ENCODE data around the gene MRPL49. TPM values are rescaled to one million over a fixed set of nuclear protein-coding genes. Genes with fewer than 3 reads are reported as not detected.
A peak's percentile ranks its signal among the peaks of the same experiment; 100 is the strongest.
"Not testable (repeated sequence)": the region's sequence is repeated elsewhere in the genome, so short reads cannot be mapped to it uniquely, and the experiment has no call there.

The MRPL49 gene
- total RNA-seq, 2 donors from 2014 or later: 26.3 to 33.4 TPM

GRCh38 chr11:65129649-65130441, 7.7 kb downstream of the MRPL49 start:
- DNase-seq (no peak), ATAC-seq (no peak)
- intact Hi-C loops (cut with DNase I): no loop called here

GRCh38 chr11:65130631-65131416, 8.7 kb downstream of the MRPL49 start:
- ATAC-seq (no peak), DNase-seq (no peak)
- intact Hi-C loops (cut with DNase I): no loop called here

GRCh38 chr11:65131417-65131776, 9.3 kb downstream of the MRPL49 start:
- intact Hi-C loops (cut with DNase I): no loop called here

DNA sequence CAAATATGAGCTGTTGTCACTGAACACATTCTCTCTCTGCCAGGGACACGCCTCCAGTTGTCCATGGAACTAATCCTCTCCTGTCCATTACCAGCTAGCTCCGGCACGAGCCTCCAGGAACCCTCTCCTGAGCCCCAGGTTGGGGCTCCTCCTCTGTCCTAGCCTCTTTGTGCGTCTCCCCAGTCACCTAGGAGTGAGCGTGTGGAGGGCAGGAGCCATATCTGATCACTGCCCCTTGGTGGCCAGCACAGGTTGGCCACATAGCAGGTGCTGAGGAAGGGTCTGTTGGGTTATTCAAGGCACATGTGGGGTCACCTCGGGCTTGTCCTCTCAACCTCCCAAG, 9.7 kb downstream of the MRPL49 start:
- ATAC-seq: no peak
- no peak for DNase-seq
- intact Hi-C loops (cut with DNase I): no loop called here

More at GRCh38 chr11:65131417-65131776, 9.3 kb downstream of the MRPL49 start:
- DNase-seq (no peak), ATAC-seq (no peak)

DNA sequence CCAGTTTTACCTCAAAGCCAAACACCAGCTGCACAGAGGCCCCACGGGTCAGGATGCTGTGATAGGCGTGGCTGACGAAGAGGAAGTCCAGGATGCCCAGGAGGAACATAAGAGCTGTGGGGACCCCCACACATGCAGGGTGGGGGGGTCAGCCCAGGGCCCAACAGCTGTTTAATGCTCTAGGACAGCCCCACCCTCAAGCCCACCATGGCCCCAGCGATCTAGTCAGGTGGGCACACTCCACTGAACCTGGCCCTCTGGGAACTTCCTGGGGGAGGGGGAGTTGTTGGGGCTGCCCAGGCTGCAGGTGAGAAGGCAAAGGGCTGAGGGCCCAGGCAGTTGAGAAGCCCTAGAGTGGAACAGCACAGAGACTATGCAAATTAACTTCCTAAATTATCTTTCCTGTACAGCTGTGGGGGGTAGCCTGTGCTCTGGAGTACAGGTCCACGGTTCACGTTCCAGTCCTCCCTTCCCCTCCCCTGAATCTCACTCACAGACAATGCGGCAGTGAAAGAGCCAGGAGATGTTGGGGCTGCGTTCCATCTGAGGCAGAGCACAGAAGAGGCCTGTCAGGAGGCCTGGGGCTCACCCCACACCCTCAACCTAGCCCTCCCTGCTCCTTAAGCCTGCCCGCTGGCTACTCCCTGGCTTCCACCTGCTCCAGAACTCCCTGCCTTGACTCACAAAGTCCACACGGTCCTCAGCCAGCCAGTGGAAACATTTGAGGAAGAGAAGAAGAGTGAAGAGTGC, 10.3 kb downstream of the MRPL49 start:
- ATAC-seq (no peak), DNase-seq (no peak)
- intact Hi-C loops (cut with DNase I): no loop called here

DNA sequence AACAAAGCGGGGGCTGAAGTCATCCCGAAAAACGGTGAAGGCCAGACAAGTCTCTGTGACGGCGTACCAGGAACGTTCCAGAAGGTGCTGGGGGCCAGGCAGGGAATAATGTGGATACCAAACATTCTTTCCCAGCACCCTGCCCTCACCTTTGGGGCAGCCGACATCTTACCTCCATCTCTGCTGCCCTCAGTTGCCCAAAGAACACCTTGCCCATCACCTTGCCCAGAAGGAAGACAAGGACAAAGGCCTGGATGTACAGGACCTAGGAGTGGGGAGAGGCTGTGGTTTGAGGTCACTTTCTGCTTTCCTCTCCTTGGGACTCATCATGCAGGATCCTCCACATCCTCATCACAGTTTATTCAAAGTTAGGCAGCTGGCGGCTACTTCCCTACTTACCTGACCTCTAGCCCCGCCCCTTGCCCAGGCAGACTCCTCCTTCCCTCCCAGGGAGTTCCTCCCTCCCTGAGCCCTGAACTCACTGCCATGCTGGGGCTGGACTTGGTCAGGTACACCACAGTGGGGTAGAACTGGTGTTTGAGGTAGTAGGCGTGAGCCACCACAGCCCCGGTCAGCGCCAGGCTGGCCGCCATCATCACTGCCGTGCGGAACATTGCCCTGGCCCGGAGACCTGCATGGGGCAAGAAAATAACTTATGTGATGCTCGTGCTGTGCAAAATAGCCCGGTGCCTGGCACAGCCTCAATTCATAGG, 11.0 kb downstream of the MRPL49 start:
- ATAC-seq (peak in 1 of 2 donors; percentile 7), DNase-seq (peak; percentile 46)
- intact Hi-C loops (cut with DNase I): no loop called here

- DNase-seq: no peak
- intact Hi-C loops (cut with DNase I): no loop called here
- ATAC-seq: peak; percentile 2 to 40
These were observed 11.6 kb downstream of the MRPL49 start for GRCh38 chr11:65133724-65134123.

DNA sequence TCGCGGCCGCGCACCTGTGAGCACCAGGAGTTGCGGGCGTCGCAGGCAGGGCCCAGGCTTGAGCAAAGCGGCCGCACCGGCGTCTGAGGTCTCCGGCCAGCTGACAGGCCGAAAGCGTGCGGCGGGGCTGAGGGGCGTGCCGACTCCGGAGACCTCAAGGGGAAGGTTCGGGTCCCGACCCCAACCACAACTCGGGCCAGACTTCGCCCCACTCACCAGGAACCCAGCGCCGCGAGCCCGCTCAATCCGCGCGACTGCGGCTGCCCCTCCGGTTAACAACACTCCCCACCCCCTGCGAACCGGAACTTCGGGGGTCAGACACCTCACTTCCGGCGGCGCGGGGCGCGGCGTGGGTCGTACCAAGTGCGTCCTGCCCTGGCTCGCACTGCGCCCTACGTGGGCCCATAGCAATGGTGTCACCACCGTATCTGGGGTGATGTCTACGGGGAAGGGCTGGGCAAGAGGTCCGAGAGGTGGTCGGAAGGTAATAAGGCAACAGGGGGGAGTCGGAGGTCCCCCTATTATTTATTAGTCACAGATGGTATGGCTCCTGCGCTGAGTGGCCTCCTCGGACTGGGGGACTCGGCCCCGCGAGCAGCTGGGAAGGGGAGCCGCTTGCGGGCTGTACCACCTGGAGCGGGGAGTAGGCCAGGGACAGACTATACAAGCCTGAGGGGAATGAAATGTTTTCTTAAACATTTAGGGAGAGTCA, 12.3 kb downstream of the MRPL49 start, which contains the start of gene SYVN1:
Gene SYVN1, minus strand, starts transcription at position 280 of the 712 bp plus-strand sequence. CDS start 918 bp downstream, outside the sequence.
- ATAC-seq: peak; percentile 92 to 95

DNA sequence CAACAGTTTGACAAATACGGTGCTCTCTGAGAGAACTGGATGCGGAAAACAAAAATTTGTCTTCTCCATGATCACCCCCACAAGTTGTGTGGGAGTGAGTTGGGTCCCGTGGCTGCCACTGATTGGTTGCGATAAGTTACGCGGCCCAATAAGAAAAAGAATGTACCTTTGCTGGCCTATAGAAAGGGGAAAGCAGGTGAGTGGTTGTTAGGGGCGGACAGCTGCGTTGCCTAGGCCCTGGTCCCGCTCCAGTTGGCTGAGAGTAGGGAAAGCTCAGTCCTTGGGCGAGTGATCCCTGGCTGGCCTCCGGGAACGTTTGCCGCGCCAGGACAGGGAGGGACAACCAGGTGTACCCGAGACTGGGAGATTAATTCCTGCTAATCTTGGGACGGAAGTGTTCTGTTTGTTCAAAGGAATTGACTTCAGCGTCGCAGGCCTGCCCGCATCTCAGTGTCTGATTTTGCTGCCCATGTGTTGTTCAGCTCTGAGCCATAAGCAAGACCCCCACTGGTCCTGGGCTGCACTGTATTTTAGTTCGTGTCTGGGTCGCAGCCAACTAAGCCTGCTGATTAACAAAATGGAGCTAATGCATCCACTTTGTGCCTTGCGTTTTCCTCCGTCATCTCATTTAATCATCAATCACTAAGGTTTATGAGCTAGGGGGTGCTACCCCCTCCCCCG, 13.0 kb downstream of the MRPL49 start:
- intact Hi-C loops (cut with DNase I): no loop called here
- DNase-seq (peak; percentile 90), ATAC-seq (peak; percentile 84 to 91)

More for the DNA sequence above, 12.3 kb downstream of the MRPL49 start, which contains the start of gene SYVN1:
- peak; percentile 93 for DNase-seq
- intact Hi-C loops (cut with DNase I): no loop called here

DNA sequence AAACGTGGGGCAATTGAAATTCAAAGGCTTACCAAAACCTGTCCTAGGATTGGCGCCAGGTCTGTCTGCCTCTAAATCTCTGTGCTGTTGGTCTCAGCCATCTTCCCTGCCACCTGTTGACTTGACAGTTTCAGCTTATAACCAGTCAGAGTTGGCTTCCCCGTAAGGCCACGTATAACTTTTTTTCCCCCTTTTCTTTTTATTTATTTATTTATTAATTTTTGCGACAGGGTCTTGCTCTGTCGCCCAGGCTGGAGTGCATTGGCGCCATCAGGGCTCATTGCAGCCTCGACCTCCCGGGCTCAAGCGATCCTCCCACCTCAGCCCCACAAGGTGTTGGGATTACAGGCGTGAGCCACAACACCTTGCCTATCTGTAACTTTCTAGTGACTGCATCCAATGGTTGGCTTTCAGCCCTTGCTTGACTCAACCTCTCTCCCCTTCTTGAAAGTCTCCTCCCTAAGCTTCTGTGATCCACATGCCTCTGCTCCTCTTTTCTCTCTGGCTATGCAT, 13.6 kb downstream of the MRPL49 start:
- intact Hi-C loops (cut with DNase I): no loop called here
- DNase-seq: no peak
- ATAC-seq: no peak

DNA sequence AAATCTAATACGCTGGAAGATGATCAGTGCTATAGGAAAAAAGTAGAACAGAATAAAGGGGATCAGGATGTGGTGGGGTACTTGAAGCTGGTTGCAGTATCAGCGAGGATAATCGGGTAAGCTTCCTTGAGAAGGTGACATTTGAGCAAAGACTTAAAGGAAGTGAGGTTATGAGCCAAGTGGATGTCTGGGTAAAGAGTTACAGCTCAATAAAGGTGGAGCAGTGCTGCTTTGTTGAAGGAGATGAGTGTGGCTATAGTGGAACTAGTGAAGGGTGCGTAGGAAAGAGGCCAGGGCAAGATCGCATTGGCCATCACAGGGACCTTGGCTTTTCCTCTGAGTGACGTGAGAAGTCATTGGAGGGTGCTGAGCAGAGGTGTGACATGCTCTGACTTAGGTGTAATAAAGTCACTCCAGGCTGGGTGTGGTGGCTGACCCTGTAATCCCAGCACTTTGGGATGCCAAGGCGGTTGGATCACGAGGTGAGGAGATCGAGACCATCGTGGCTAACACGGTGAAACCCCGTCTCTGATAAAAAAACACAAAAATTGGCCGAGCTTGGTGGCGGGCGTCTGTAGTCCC, 14.5 kb downstream of the MRPL49 start:
- intact Hi-C loops (cut with DNase I): no loop called here

DNA sequence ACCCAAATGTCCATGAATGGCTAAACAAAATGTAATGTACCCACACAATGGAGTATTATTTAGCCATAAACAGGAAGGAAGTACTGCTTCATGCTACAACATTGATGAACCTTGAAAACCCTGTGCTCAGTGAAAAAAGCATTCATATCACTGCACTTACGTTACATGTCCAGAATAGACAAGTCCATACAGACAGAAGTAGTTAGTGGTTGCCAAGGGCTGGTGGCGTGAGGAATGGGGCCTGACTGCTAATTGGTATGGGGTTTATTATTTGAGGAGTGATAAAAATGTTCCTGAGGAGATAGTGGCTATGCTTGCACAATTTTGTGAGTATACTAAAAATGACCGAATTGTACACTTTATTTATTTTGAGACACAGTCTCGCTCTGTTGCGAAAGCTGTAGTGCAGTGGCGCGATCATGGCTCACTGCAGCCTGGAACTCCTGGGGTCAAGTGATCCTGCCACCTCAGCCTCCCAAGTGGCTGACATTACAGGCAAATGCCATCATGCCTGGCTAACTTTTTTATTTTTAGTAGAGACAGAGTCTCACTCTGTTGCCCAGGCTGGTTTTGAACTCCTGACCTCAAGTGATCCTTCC, 19.9 kb downstream of the MRPL49 start:
- no peak for ATAC-seq
- intact Hi-C loops (cut with DNase I): loop anchor here in 1 of 2 donors (5.0 kb wide), 1 partner anchor 35 kb away; no protein-coding TSS in a partner anchor
- DNase-seq: no peak

More for the DNA sequence above, 14.5 kb downstream of the MRPL49 start:
- DNase-seq (no peak), ATAC-seq (no peak)

DNA sequence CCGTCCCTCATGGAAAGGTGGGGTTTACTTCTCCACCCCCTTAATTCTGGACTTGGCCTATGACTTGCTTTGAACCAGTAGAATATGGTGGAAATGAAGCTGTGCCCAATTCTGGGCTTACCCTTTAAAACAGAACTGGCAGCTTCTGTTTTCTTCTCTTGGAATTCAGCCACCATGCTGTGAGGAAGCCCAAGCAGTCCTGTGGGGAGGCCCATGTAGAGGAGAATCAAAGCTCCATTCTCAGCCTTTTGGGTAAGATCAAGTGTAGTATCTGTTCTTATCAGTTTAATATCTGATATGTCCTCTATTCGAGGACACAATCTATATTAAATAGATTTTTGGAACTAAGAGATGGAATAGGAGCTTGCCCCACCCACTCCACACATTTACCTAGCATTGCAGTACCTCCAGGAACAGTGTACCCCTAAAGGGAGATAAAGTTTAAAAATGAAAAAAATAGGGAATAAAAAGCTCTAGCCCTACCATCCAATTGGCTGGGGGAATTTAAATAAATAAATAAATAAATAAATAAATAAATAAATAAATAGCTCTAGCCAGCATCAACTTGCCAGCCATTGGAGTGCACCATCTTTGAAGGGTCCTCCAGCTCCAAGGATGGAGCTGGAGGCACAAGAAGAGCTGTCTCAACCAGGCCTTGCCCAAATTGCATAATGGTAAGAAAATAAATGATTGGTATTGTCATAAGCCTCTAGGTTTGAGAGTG, 25.4 kb downstream of the MRPL49 start:
- DNase-seq: no peak
- intact Hi-C loops (cut with DNase I): no loop called here
- no peak for ATAC-seq

DNA sequence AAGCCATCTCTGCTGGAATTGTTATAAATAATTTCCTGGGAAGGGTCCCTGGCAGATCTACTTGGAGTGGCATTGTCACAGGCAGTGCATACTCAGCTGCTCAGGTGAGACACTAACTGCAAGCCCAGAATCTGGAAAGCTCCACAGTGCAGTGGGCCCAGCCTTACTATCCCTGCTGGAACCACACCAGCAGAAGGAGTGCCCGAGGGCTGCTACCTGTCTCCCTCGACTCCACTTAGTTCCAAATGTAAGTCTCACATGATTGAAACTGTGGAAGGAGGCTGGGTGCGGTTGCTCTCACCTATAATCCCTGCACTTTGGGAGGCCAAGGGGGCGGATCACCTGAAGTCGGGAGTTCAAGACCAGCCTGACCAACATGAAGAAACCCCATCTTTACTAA, 26.5 kb downstream of the MRPL49 start:
- ATAC-seq: no peak
- DNase-seq: no peak
- intact Hi-C loops (cut with DNase I): no loop called here

- ATAC-seq; DNase-seq; intact Hi-C loops (cut with DNase I): not testable (repeated sequence)
These were observed 28.0 kb downstream of the MRPL49 start for GRCh38 chr11:65150131-65150508.

Measured in left cardiac atrium (tissue), 4 donors.